Body of pancreas (tissue), 4 donors: ENCODE data around the gene TARS3. TPM values are rescaled to one million over a fixed set of nuclear protein-coding genes. Genes with fewer than 3 reads are reported as not detected.

Experiments used
- ATAC-seq: fragments of 150-250 bp; one replicate; pipeline ENCODE4 v1.9.1; 2016
- DNase-seq, 4 donors: peaks; one replicate each; pipeline ENCODE4 v3.0.0-alpha.2; 2019
- H3K27ac ChIP-seq, 4 donors: fragments of 200-600 bp; sonication (generic); 1 replicate in 3 of 4; 2 replicates in 1 of 4; pipeline versions ENCODE4 v1.5.1 to v1.6.1; 2016 to 2019; ENCODE audit warnings: mild to moderate bottlenecking in 1 of 4, mixed read lengths in 1 of 4, moderate library complexity in 1 of 4
- H3K27me3 ChIP-seq, 2 donors: fragments of 200-600 bp; sonication (generic); one replicate each; pipeline ENCODE4 v1.6.0; 2016; ENCODE audit warnings: mild to moderate bottlenecking in 1 of 2
- H3K36me3 ChIP-seq, 2 donors: fragments of 200-600 bp; sonication (generic); replicated peaks in 1 of 2; 2 replicates each; pipeline ENCODE4 v1.5.1; 2016; ENCODE audit warnings: low read depth in 2 of 2; ENCODE audit not compliant: insufficient read depth in 1 of 2
- H3K4me1 ChIP-seq: fragments of 200-600 bp; sonication (generic); one replicate; pipeline ENCODE4 v1.6.0; 2016
- H3K4me3 ChIP-seq, 2 donors: fragments of 200-600 bp; sonication (generic); 1 replicate in 1 of 2; 2 replicates in 1 of 2; pipeline ENCODE4 v1.5.1; 2016 to 2019
- H3K9me3 ChIP-seq, 3 donors: fragments of 200-600 bp; sonication (generic); 1 replicate in 2 of 3; 2 replicates in 1 of 3; pipeline ENCODE4 v1.5.1; 2016
- CTCF ChIP-seq, 7 experiments: fragments of 450-650 bp in 4 of 7; fragments of 200-600 bp in 3 of 7; sonication (generic) in 3 of 7; IDR thresholded peaks; one replicate each; pipeline ENCODE4 v1.5.1; 2016 to 2019; ENCODE audit warnings: antibody characterized with exemption in 7 of 7
- POLR2A ChIP-seq, 3 donors: fragments of 450-650 bp; IDR thresholded peaks; one replicate each; pipeline ENCODE4 v1.6.1; 2016; ENCODE audit warnings: antibody characterized with exemption in 3 of 3, mild to moderate bottlenecking in 2 of 3
- WGBS, 2 donors: methylation state at CpG; one replicate each; pipeline ENCODE4 v1.1.5; 2017; 5-methylcytosine and 5-hydroxymethylcytosine counted together
- intact Hi-C: fragments of 100-400 bp; cut with DNase I; formaldehyde crosslinking; loops from one replicate; pipeline ENCODE4 v1.15.1; 2023
- small RNA-seq: library from RNA; depleted of rRNA; stranded (forward); fragments of <200 nt; gene quantifications from one replicate; pipeline ENCODE3, GENCODE V24; 2016
- total RNA-seq, 2 donors: library from RNA; depleted of rRNA; stranded (reverse); fragments of >200 nt; gene quantifications; one replicate each; pipeline ENCODE4 v1.1.0, GENCODE V29; 2016

TARS3 gene
- total RNA-seq, 2 donors from 2014 or later: 15.0 to 70.5 TPM

DNA sequence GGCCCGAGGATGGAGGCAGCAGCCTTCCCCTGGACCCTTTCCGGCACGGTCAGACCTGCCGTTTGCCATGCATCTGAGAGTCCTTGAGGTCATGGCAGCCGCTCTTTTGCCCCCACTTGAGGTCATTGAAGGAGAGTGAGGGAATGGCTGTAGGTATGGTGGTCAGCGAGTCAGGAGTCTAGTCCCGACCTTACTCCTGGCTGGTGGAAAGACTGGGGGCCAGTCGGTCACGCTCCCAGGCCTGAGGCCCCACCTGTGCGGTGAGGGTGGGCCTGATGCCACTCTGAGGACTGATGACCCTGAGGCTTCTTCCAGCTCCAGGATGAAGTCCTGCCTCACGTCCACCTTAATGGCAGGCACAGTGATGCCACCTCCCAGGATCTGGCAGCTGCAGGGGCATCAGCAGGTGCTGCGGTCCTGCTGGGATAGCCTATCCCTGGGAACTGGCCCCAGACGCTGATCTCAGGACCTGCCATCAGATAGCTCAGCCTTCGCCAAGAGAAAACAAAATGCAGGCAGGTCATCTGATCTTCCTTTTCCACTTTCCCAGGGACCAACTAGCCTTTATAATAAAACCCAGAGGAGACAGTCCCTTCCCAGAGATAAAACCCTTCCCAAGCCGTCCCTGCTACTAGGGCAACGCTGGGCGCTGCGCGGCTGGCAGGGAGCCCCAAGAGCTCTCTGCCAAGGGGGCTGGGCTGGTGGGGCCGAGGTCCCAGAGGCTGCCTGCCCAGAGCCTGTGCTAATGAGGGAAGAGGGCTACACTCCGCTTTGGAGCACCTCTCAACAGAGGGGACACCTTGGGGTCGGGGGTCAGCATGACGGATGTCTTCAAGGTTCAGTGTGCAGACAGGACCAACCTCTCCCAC is 114.3 kb downstream of the TARS3 start:
- DNase-seq: no peak
- ATAC-seq: no peak
- no peaks in the 10 kb centered on the region for H3K9me3 ChIP-seq
- no peak overlapping the region for H3K27ac ChIP-seq
- peaks cover 6% of the 10 kb centered on the region for H3K4me1 ChIP-seq
- 74 to 84% methylated on average over 19 to 21 of the region's 23 CpGs for WGBS, 2 donors
- H3K4me3 ChIP-seq: no peak overlapping the region
- intact Hi-C loops: no loop called here
- peaks cover 0 to 3% of the 10 kb centered on the region in 2 donors for H3K27me3 ChIP-seq
- no peaks in the 10 kb centered on the region for H3K36me3 ChIP-seq
- TF ChIP-seq POLR2A (IDR thresholded peaks at IDR 0.05) (no peak), CTCF (IDR thresholded peaks at IDR 0.05) (no peak)

DNA sequence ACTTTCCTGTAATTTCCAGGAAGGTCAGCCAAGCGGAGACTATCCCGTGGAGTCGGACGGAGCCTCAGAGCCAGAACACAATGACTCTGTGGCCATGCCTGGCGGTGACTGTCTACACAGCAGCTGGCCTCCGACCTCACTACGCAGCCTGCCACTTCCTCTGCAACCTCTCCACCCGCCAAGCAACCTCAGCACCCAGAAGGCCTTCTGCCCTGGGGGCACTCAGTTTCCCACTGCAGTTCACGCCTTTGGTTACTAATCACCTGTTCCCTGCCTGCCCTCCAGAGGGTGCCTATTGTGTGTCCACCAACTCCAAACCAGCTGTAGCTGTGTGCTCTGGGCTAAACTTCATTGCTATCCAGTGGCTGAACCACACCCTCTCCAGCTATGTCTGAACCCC is 116.1 kb downstream of the TARS3 start:
- Histone ChIP-seq H3K27ac (no peak overlapping the region), H3K4me1 (peaks cover 1% of the 10 kb centered on the region), H3K9me3 (no peaks in the 10 kb centered on the region), H3K27me3 (peaks cover 0 to 3% of the 10 kb centered on the region in 2 donors), H3K4me3 (no peak overlapping the region), H3K36me3 (no peaks in the 10 kb centered on the region)
- no peak for DNase-seq
- intact Hi-C loops: no loop called here
- TF ChIP-seq CTCF (IDR thresholded peaks at IDR 0.05): no peak
- no peak for TF ChIP-seq POLR2A (IDR thresholded peaks at IDR 0.05)
- no peak for ATAC-seq
- 94 to 97% methylated on average over 9 of the region's 9 CpGs for WGBS, 2 donors

DNA sequence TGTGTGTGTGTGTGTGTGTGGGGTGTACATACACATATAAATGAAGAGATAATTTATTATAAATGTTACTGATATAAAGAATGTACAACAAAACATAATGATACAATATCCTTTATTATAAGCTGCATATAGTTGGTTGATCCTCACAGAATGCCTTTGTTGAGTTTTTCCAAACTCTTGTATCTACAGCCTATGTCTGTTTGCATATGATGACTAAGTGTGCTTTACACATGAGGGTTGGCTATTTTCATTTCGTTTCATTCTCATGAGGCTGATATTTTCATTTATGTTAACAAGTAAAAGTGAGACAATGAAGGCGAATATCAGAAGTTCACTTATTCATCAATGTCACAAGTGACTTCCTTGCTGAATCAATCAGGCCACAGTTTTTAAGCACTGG is 117.2 kb downstream of the TARS3 start:
- Histone ChIP-seq H3K36me3 (no peaks in the 10 kb centered on the region), H3K4me1 (no peaks in the 10 kb centered on the region), H3K27me3 (peaks cover 0 to 3% of the 10 kb centered on the region in 2 donors), H3K27ac (no peak overlapping the region), H3K9me3 (no peaks in the 10 kb centered on the region), H3K4me3 (no peak overlapping the region)
- DNase-seq (no peak), ATAC-seq (no peak)
- no peak for TF ChIP-seq POLR2A (IDR thresholded peaks at IDR 0.05)
- 70 to 71% methylated on average over 2 of the region's 2 CpGs for WGBS, 2 donors
- intact Hi-C loops: no loop called here

GRCh38 chr15:101604124-101604874 is 120.0 kb downstream of the TARS3 start:
- ATAC-seq (no peak), DNase-seq (no peak)
- H3K4me3 ChIP-seq: no peak overlapping the region

More at GRCh38 chr15:101604124-101604874, 120.0 kb downstream of the TARS3 start:
- peaks cover 0 to 3% of the 10 kb centered on the region in 2 donors for H3K27me3 ChIP-seq
- no peaks in the 10 kb centered on the region for H3K4me1 ChIP-seq
- TF ChIP-seq CTCF (IDR thresholded peaks at IDR 0.05) (no peak), POLR2A (IDR thresholded peaks at IDR 0.05) (no peak)
- no peaks in the 10 kb centered on the region for H3K9me3 ChIP-seq
- intact Hi-C loops: no loop called here
- no peak overlapping the region for H3K27ac ChIP-seq
- no peaks in the 10 kb centered on the region for H3K36me3 ChIP-seq
- 80 to 82% methylated on average over 4 of the region's 4 CpGs for WGBS, 2 donors

Small RNA genes lying within 50 kb of the gene (small RNA-seq; reads per million reads assigned to genes)
- not detected for gene RN7SL209P
- not detected for gene RNU6-807P

Other genes with a start within 250 kb of the TARS3 start
- 10 to 100 TPM in 1 of 2 donors, 1 to 10 TPM in 1; 8.9 to 10.1 TPM for gene PCSK6, start 234.8 kb downstream of the TARS3 start, total RNA-seq
- 10 to 100 TPM; 28.3 to 30.9 TPM for gene TM2D3, start 72.1 kb downstream of the TARS3 start, total RNA-seq
- gene OR4F6, start 79.0 kb upstream of the TARS3 start, total RNA-seq: not detected
- not detected for gene OR4F15, start 87.7 kb upstream of the TARS3 start, total RNA-seq